ENCODE results near the gene SPG7. TPM values are rescaled to one million over a fixed set of nuclear protein-coding genes. Genes with fewer than 3 reads are reported as not detected.

Gene SPG7
- total RNA-seq, 2 experiments from 2014 or later: 78.6 to 79.8 TPM

GRCh38 chr16:89563639-89564392, 55.6 kb downstream of the SPG7 start:
- H3K27ac Mint-ChIP-seq: peak overlapping the region; percentile 68

GRCh38 chr16:89564476-89565255, 56.5 kb downstream of the SPG7 start:
- Mint-ChIP-seq H3K4me1 (ENCODE audit: low read depth) (peaks cover 44% of the 10 kb centered on the region), H3K36me3 (ENCODE audit: low read depth) (peaks cover 44% of the 10 kb centered on the region), H3K27ac (peak overlapping the region; percentile 68), H3K9me3 (no peaks in the 10 kb centered on the region), H3K4me3 (peak overlapping the region; percentile 91), H3K27me3 (no peaks in the 10 kb centered on the region)
- ATAC-seq (no peak), DNase-seq (peak; percentile 26)
- no peak for TF ChIP-seq CTCF (IDR thresholded peaks at IDR 0.05)
- ChIA-PET POLR2A (interaction anchor here (0.7 to 3.1 kb wide), 19 partner anchors 9 to 759 kb away, joined by 3 to 12 read pairs (median 4); partner anchors contain the start of genes CHMP1A, CPNE7, SPATA33 and SPG7), CTCF (interaction anchor here (1.0 to 1.6 kb wide), 5 partner anchors 11 to 248 kb away, joined by 3 to 6 read pairs (median 5); partner anchors contain the start of genes CHMP1A, CPNE7 and SPATA33)
- intact Hi-C loops (cut with micrococcal nuclease): no loop called here

More at GRCh38 chr16:89563639-89564392, 55.6 kb downstream of the SPG7 start:
- ATAC-seq (no peak), DNase-seq (peak; percentile 38)
- H3K4me3 Mint-ChIP-seq: peak overlapping the region; percentile 91
- intact Hi-C loops (cut with micrococcal nuclease): no loop called here
- peaks cover 45% of the 10 kb centered on the region for H3K4me1 Mint-ChIP-seq (ENCODE audit: low read depth)
- CTCF ChIA-PET: no interaction called here
- H3K9me3 Mint-ChIP-seq: no peaks in the 10 kb centered on the region
- no peaks in the 10 kb centered on the region for H3K27me3 Mint-ChIP-seq
- TF ChIP-seq CTCF (IDR thresholded peaks at IDR 0.05): no peak
- peaks cover 44% of the 10 kb centered on the region for H3K36me3 Mint-ChIP-seq (ENCODE audit: low read depth)
- POLR2A ChIA-PET: interaction anchor here (0.6 to 3.1 kb wide), 22 partner anchors 9 to 759 kb away, joined by 3 to 12 read pairs (median 4); partner anchors contain the start of genes CHMP1A, CPNE7, SPATA33 and SPG7

- no peak for DNase-seq
- POLR2A ChIA-PET: interaction anchor here (0.7 to 3.1 kb wide), 10 partner anchors 8 to 250 kb away, joined by 3 to 11 read pairs (median 4); partner anchors contain the start of gene CPNE7
- no peak for ATAC-seq
- Mint-ChIP-seq H3K27me3 (no peaks in the 10 kb centered on the region), H3K4me3 (peak overlapping the region; percentile 50), H3K27ac (peak overlapping the region; percentile 34), H3K9me3 (no peaks in the 10 kb centered on the region), H3K4me1 (ENCODE audit: low read depth) (peaks cover 43% of the 10 kb centered on the region), H3K36me3 (ENCODE audit: low read depth) (peaks cover 44% of the 10 kb centered on the region)
- no peak for TF ChIP-seq CTCF (IDR thresholded peaks at IDR 0.05)
- intact Hi-C loops (cut with micrococcal nuclease): no loop called here
- CTCF ChIA-PET: interaction anchor here (0.6 to 1.6 kb wide), 7 partner anchors 9 to 318 kb away, joined by 3 to 6 read pairs (median 5); partner anchors contain the start of genes CHMP1A, CPNE7 and SPATA33
Measured at GRCh38 chr16:89565256-89565505, 57.0 kb downstream of the SPG7 start.

GRCh38 chr16:89565506-89566372, 57.5 kb downstream of the SPG7 start:
- ATAC-seq (peak; percentile 55), DNase-seq (peak; percentile 73)
- Mint-ChIP-seq H3K9me3 (no peaks in the 10 kb centered on the region), H3K27ac (peak overlapping the region; percentile 73), H3K27me3 (no peaks in the 10 kb centered on the region), H3K4me1 (ENCODE audit: low read depth) (peaks cover 43% of the 10 kb centered on the region), H3K4me3 (peak overlapping the region; percentile 50), H3K36me3 (ENCODE audit: low read depth) (peaks cover 42% of the 10 kb centered on the region)
- intact Hi-C loops (cut with micrococcal nuclease): no loop called here
- CTCF ChIA-PET: interaction anchor here (0.6 to 1.6 kb wide), 7 partner anchors 10 to 318 kb away, joined by 3 to 6 read pairs (median 5); partner anchors contain the start of genes CHMP1A, CPNE7 and SPATA33
- POLR2A ChIA-PET: interaction anchor here (0.7 to 3.1 kb wide), 12 partner anchors 7 to 251 kb away, joined by 3 to 11 read pairs (median 3); partner anchors contain the start of gene CPNE7
- TF ChIP-seq CTCF (IDR thresholded peaks at IDR 0.05): peak; percentile 68
